ENCODE data around the gene PDGFC.

The PDGFC gene, protein sequence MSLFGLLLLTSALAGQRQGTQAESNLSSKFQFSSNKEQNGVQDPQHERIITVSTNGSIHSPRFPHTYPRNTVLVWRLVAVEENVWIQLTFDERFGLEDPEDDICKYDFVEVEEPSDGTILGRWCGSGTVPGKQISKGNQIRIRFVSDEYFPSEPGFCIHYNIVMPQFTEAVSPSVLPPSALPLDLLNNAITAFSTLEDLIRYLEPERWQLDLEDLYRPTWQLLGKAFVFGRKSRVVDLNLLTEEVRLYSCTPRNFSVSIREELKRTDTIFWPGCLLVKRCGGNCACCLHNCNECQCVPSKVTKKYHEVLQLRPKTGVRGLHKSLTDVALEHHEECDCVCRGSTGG

DNA sequence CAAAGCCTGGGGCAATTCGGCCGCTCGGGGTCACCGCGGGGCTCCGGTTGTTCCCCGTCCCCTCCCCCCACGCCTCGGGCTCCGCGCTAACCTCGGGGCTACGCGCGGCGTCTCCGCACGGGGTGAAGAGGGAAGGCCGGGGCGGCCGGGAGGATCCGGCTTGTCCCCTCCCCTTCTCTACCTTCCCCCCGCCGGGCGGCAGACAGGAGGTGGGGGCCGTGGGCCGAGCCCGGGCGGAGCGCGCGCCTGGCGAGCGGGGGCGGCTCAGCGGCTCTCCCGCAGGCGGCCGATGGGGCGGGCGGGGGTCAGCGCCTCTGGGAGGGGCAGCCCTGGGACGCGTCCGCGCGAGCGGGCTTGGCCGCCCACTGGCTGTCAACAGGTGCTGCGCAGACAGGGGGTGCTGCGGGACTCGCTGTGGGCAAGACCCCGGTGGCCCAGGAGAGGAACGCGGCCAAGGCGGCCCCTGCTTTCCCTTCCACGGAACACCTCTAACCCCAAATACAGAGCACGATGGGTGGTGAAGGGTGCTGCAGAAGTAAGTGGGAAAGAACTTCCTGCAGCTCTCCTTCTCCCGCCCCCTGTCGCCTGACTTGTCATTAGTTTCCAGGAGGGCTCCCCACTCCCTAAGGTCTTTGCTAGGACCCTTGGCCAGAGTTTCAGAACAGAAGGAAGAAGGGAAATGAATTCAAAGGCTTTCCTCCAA lies at the start of gene PDGFC:
Gene PDGFC (minus strand): TSS at position 124 of the 703 bp plus-strand sequence. CDS start 896 bp downstream, outside the sequence.
- H3K9me3 ChIP-seq (replicated peaks; ENCODE audit: insufficient read depth, low read length): no peaks in the 10 kb centered on the region
- TF ChIP-seq EZH2 (optimal IDR thresholded peaks at IDR 0.05; ENCODE audit: low read depth, low read length) (no peak), EZH2phosphoT487 (IDR thresholded peaks at IDR 0.05; ENCODE audit: low read length) (no peak)
- TF ChIP-seq, protein P1, sequence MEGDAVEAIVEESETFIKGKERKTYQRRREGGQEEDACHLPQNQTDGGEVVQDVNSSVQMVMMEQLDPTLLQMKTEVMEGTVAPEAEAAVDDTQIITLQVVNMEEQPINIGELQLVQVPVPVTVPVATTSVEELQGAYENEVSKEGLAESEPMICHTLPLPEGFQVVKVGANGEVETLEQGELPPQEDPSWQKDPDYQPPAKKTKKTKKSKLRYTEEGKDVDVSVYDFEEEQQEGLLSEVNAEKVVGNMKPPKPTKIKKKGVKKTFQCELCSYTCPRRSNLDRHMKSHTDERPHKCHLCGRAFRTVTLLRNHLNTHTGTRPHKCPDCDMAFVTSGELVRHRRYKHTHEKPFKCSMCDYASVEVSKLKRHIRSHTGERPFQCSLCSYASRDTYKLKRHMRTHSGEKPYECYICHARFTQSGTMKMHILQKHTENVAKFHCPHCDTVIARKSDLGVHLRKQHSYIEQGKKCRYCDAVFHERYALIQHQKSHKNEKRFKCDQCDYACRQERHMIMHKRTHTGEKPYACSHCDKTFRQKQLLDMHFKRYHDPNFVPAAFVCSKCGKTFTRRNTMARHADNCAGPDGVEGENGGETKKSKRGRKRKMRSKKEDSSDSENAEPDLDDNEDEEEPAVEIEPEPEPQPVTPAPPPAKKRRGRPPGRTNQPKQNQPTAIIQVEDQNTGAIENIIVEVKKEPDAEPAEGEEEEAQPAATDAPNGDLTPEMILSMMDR (IDR thresholded peaks at IDR 0.05; ENCODE audit: low read length): peak; percentile 37
- H3K4me2 ChIP-seq (ENCODE audit: low read depth, low read length): peak within 1 kb of the TSS; percentile 91
- peak within 1 kb of the TSS; percentile 54; the same call in 1 of the 2 replicates for H3K9ac ChIP-seq (ENCODE audit: low read length)
- no peaks in the 10 kb centered on the region for H4K20me1 ChIP-seq (ENCODE audit: insufficient read depth, low read length)
- H3K9me2 ChIP-seq (replicated peaks; ENCODE audit: insufficient read depth, low read length): no peaks in the 10 kb centered on the region
- no peaks in the 10 kb centered on the region for H3K36me3 ChIP-seq (replicated peaks; ENCODE audit: insufficient read depth, low read length)
- H3K27ac ChIP-seq (ENCODE audit: low read length): peak within 1 kb of the TSS; percentile 63; the same call in 1 of the 2 replicates
- H3K4me1 ChIP-seq (ENCODE audit: low read length): peaks cover 27% of the 10 kb centered on the region
- H2AFZ ChIP-seq (ENCODE audit: low read length): peak within 1 kb of the TSS; percentile 96
- peak; percentile 66 for DNase-seq
- no peaks in the 10 kb centered on the region for H3K27me3 ChIP-seq (replicated peaks; ENCODE audit: insufficient read depth, low read length)
- peak within 1 kb of the TSS; percentile 77 for H3K4me3 ChIP-seq (ENCODE audit: low read length)
- H3K79me2 ChIP-seq (ENCODE audit: low read length): no peaks in the 10 kb centered on the region
- H3F3A ChIP-seq (ENCODE audit: insufficient read depth, low read length): peaks cover 19% of the 10 kb centered on the region

DNA sequence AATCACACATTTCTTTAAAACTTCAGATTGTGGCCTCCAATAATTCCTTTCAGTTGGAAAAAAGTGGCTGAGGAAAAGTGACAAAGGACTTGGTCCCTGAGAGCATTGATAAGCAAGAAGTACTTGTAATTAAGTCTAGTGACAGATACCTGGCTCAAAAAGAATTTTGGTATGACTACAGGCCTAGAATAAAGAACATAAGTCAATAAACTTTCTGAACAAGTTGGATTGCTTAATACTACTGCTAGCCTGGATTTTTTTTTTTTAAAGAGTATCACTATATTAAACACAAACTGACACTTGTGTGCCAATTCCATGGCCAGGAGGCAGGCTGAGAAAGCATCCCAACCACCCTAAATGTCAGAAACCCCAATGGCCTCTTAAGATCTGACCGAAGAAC lies 49.3 kb upstream of the PDGFC start:
- Histone ChIP-seq H3K9me3 (replicated peaks; ENCODE audit: insufficient read depth, low read length) (no peaks in the 10 kb centered on the region), H3K4me2 (ENCODE audit: low read depth, low read length) (no peak overlapping the region), H3F3A (ENCODE audit: insufficient read depth, low read length) (no peaks in the 10 kb centered on the region), H4K20me1 (ENCODE audit: insufficient read depth, low read length) (no peaks in the 10 kb centered on the region), H3K36me3 (replicated peaks; ENCODE audit: insufficient read depth, low read length) (no peaks in the 10 kb centered on the region), H3K9me2 (replicated peaks; ENCODE audit: insufficient read depth, low read length) (no peaks in the 10 kb centered on the region), H3K79me2 (ENCODE audit: low read length) (no peaks in the 10 kb centered on the region), H3K27me3 (replicated peaks; ENCODE audit: insufficient read depth, low read length) (no peaks in the 10 kb centered on the region), H2AFZ (ENCODE audit: low read length) (no peak overlapping the region), H3K9ac (ENCODE audit: low read length) (no peak overlapping the region), H3K27ac (ENCODE audit: low read length) (no peak overlapping the region), H3K4me3 (ENCODE audit: low read length) (no peak overlapping the region), H3K4me1 (ENCODE audit: low read length) (no peaks in the 10 kb centered on the region)
- TF ChIP-seq EZH2 (optimal IDR thresholded peaks at IDR 0.05; ENCODE audit: low read depth, low read length) (no peak), EZH2phosphoT487 (IDR thresholded peaks at IDR 0.05; ENCODE audit: low read length) (no peak)
- TF ChIP-seq, protein P1 (IDR thresholded peaks at IDR 0.05; ENCODE audit: low read length): no peak
- no peak for DNase-seq

DNA sequence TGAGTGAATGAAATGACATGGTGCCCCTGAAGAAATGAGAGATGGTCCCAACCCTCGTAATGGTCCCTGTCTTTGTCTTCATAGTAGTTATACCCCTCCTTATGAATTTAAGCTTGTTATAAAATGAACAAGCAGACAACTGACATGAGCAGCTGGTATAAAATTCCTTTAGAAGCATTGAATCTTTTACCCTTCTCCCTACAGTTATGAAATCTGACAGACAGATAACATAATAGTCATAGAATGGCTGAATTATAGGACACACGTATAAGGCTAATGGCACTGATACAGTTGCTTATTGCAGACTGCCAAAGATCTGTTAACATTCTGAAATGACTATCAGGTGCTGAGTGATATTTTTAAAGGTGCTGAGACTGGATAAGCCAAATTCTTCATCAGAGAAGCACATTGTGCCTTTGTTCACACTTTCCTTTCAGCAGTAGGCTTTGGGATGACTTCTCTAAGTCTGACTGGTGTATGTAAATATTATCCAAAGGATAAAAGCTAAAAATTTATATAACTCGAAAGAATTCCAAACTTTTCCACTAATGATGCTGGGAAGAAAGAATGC lies 47.4 kb upstream of the PDGFC start:
- Histone ChIP-seq H3K9ac (ENCODE audit: low read length) (no peak overlapping the region), H3K9me2 (replicated peaks; ENCODE audit: insufficient read depth, low read length) (no peaks in the 10 kb centered on the region), H4K20me1 (ENCODE audit: insufficient read depth, low read length) (no peaks in the 10 kb centered on the region), H2AFZ (ENCODE audit: low read length) (no peak overlapping the region), H3K79me2 (ENCODE audit: low read length) (no peaks in the 10 kb centered on the region), H3K27ac (ENCODE audit: low read length) (no peak overlapping the region), H3K4me1 (ENCODE audit: low read length) (no peaks in the 10 kb centered on the region), H3K4me2 (ENCODE audit: low read depth, low read length) (no peak overlapping the region), H3K9me3 (replicated peaks; ENCODE audit: insufficient read depth, low read length) (no peaks in the 10 kb centered on the region), H3K27me3 (replicated peaks; ENCODE audit: insufficient read depth, low read length) (no peaks in the 10 kb centered on the region), H3K36me3 (replicated peaks; ENCODE audit: insufficient read depth, low read length) (no peaks in the 10 kb centered on the region), H3K4me3 (ENCODE audit: low read length) (no peak overlapping the region), H3F3A (ENCODE audit: insufficient read depth, low read length) (no peaks in the 10 kb centered on the region)
- DNase-seq: no peak
- TF ChIP-seq EZH2 (optimal IDR thresholded peaks at IDR 0.05; ENCODE audit: low read depth, low read length) (no peak), EZH2phosphoT487 (IDR thresholded peaks at IDR 0.05; ENCODE audit: low read length) (no peak)
- TF ChIP-seq, protein P1 (IDR thresholded peaks at IDR 0.05; ENCODE audit: low read length): no peak

Measured in MM.1S (cell line).